ENCODE results near the gene SLC35E4. TPM values are rescaled to one million over a fixed set of nuclear protein-coding genes. Genes with fewer than 3 reads are reported as not detected.

SLC35E4 gene, protein sequence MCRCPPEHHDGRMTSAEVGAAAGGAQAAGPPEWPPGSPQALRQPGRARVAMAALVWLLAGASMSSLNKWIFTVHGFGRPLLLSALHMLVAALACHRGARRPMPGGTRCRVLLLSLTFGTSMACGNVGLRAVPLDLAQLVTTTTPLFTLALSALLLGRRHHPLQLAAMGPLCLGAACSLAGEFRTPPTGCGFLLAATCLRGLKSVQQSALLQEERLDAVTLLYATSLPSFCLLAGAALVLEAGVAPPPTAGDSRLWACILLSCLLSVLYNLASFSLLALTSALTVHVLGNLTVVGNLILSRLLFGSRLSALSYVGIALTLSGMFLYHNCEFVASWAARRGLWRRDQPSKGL
- total RNA-seq (2022; extraction: Qiagen RNA extraction) = 5.3 to 8.0 TPM (median 7.0 TPM) in 5 replicates

DNA sequence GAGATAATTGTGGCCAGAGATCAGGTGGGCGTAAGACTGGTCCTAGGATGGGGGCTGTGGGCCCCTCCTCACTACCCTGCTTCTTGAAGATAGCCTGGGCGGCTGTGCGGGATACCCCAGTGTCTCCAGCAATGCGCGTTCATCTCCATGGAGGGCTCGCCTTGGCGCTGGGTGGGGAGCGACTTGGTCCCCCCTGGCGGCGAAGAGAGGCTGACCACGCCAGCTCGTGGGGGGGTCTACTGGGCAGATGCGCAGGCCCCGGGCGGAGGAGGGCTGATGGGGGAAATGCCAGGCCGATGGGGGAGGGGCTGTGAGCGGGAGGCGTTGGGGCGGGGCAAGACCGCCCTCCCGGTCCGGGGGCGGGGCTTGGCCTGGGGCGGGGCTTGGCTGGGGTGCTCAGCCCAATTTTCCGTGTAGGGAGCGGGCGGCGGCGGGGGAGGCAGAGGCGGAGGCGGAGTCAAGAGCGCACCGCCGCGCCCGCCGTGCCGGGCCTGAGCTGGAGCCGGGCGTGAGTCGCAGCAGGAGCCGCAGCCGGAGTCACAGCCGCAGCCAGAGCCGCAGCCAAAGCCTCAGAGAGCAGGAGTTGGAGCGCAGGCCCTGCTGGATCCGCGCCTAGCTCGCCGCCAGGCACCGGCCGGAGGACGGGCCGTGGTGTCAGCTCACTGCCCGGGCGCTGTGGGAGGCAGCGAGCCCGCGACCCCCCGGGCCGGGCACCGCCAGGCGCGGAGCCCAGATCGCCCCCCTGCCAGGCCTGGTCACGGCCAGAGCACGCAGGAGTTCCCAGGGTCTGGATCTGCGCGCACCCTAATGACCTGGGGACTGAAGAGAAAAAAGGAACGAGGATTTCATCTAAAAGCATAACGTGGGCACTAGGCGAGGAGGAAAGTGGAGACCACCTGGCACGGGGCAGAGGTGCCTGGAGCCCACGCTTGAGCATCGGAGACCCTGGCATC is at the start of gene SLC35E4:
TSS of gene SLC35E4 (plus strand) at position 509 of the 953 bp plus-strand sequence. CDS start 670 bp downstream, outside the sequence.

DNA sequence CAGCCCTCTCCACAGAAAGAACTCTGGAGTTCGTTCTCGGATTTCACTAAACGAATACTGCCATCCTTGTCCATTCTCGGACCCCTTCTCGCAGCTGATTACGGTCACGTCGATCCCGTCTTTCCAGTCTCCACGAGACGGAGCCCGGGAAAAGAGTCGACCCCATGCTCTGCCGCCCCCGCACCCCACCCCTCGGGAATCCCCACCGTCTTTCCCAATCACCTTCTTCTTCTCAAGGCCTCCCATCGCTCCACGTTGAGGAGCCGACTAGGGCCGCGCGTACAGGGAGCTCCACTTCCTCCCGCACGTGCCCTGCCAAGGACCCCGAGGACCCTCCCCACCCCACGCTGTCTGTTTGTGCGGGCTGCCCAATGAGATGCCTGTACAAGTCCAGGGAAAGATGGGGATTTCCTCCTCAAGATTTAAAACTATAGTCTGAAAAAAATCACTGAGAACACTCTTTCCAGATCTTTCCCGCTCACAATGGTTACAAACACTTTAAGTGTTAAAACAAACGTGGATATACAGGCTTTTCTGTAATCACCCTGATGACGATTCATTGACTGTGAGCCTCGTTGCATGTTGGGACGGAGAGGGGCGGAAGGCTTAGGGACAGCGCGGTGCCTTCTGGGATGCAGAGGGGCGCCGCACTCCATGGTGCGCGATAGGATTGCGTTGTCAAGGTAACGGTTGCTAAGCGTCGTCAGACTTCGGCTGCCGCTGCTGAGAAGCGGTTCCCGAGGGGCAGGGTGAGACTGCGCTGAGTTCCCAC is 43.8 kb upstream of the SLC35E4 start, which contains the start of gene PES1:
TSS of gene PES1 (minus strand) at position 323 of the 772 bp plus-strand sequence. CDS start at position 246, 77 bp downstream.

DNA sequence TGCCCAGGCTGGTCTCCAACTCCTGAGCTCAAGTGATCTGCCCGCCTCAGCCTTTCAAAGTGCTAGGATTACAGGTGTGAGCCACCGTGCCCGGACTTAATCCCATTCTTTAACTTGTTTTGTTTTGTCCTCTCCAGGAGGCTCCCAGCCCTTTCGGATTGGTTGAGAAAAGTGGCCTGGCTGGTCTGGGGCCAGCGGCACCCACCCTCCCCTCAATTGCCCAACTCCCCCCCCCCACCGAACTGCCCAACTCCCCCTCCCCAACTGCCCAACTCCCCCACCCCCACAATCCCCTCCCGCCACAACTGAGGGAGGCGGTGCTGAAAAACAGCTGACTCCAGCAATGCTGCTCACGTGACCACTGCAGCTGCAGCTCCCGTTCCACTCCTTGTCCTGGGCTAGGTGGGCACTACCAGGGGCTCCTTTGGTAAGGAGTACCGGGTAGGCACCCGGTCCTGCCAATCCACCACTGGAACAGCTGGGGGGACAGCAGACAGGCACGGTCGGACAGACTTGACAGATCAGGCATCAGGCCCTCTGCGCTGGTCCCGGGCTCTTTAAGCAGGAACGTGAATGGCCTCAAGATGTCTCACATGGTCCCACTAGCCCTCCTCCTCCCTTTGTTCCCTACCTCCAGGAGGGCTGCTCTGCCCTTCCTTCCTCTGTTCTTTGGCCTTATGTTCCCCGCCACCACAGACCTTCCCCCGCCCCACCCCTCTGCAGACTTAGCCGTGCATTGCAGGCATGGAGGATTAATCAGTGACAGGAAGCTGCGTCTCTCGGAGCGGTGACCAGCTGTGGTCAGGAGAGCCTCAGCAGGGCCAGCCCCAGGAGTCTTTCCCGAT is 28.9 kb upstream of the SLC35E4 start, which contains the start of gene TCN2:
TSS of gene TCN2 (plus strand) at position 720 of the 845 bp plus-strand sequence. CDS start 158 bp downstream, outside the sequence.

DNA sequence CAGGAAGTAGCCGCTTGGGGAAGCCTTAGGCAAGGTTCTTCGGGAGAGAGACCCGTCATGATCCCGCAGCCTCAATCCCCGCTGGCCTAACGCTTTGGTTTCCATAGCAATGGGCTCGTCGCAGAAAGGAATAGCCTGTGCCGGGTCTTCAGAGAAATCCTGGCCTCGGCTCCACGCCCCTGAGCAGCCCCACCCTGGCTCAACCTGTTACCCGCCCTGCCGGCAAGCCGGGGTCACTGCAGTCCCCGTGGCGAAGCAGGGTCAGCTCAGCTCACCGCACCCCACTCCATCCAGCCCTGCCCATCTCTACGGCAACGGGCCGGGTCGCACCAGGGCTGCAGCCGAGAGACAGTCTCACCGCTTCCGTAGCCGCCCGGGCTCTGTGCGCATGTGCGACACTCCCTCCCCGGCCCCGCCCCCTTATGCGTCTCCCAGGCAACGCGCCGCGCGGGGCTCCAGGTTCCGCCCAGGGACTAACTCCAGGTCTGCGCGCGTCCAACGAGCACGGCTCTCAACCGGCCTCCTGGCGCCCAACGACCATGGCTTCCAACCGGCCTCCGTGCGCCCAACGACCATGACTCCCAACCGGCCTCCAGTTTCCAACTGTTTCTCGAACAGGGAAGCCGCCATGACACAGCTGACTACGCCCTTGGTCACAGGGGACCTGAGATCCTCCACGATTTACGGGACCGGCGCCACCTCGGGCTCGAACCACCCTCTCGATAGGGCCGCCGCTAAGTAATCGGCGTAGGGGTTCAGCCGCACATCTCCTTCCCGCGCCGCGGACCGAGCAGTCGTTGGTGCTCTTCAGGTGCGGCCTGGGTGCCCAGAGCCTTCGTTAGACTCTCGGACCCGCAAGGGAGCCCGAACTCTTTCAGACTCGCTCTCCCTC is 32.2 kb downstream of the SLC35E4 start, which contains the start of gene DUSP18:
TSS of gene DUSP18 (minus strand) at position 382 of the 892 bp plus-strand sequence. CDS start 3,872 bp downstream, outside the sequence.

DNA sequence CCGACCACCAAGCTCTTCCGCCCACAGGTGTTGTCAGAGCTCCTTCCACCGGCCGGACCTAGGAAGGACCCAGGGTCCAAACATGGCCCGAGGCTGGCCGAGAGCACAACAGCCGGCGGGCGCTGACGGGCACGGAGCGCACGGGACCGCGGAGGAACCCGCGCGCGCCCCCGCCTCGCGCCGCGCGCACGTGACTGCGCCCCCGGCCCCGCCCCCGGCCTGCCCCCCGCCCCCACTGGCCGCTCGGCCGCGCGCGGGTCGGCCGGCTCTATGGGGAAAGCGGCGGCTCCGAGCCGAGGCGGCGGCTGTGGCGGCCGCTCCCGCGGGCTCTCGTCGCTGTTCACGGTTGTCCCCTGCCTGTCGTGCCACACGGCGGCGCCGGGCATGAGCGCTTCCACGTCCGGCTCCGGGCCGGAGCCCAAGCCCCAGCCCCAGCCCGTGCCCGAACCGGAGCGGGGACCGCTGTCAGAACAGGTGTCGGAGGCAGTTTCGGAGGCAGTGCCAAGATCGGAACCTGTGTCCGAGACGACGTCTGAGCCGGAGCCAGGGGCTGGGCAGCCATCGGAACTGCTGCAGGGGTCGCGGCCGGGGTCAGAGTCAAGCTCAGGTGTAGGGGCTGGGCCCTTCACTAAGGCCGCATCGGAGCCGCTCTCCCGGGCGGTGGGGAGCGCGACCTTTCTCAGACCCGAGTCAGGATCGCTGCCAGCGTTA is 59.2 kb downstream of the SLC35E4 start, which contains the start of gene OSBP2:
TSS of gene OSBP2 (plus strand) at position 235 of the 711 bp plus-strand sequence. CDS start at position 271, 36 bp downstream.

Other genes starting within 250 kb of the SLC35E4 start
- 13.8 to 22.0 TPM (median 19.7 TPM) in 5 replicates for gene RNF215, start 248.4 kb upstream of the SLC35E4 start, total RNA-seq (2022; extraction: Qiagen RNA extraction)
- 25.7 to 46.7 TPM (median 42.7 TPM) in 5 replicates for gene SEC14L2, start 238.8 kb upstream of the SLC35E4 start, total RNA-seq (2022; extraction: Qiagen RNA extraction)
- gene MTFP1, start 210.0 kb upstream of the SLC35E4 start, total RNA-seq (2022; extraction: Qiagen RNA extraction) = 67.6 to 78.1 TPM (median 74.0 TPM) in 5 replicates
- gene SEC14L3, start 163.8 kb upstream of the SLC35E4 start, total RNA-seq (2022; extraction: Qiagen RNA extraction) = not detected in 5 replicates
- 4.4 to 6.7 TPM (median 5.9 TPM) in 5 replicates for gene SEC14L4, start 130.1 kb upstream of the SLC35E4 start, total RNA-seq (2022; extraction: Qiagen RNA extraction)
- gene SEC14L6, start 89.0 kb upstream of the SLC35E4 start, total RNA-seq (2022; extraction: Qiagen RNA extraction) = 0.03 TPM in 1 of 5 replicates, not detected in the others
- 6.1 to 10.2 TPM (median 9.2 TPM) in 5 replicates for gene GAL3ST1, start 61.1 kb upstream of the SLC35E4 start, total RNA-seq (2022; extraction: Qiagen RNA extraction)
- 108 to 118 TPM (median 111 TPM) in 5 replicates for gene PES1, start 43.9 kb upstream of the SLC35E4 start, total RNA-seq (2022; extraction: Qiagen RNA extraction)
- gene TCN2, start 28.6 kb upstream of the SLC35E4 start, total RNA-seq (2022; extraction: Qiagen RNA extraction) = 4.2 to 5.2 TPM (median 4.6 TPM) in 5 replicates
- gene DUSP18, start 32.1 kb downstream of the SLC35E4 start, total RNA-seq (2022; extraction: Qiagen RNA extraction) = 3.5 to 5.3 TPM (median 5.1 TPM) in 5 replicates
- 10.0 to 12.2 TPM (median 10.8 TPM) in 5 replicates for gene OSBP2, start 59.1 kb downstream of the SLC35E4 start, total RNA-seq (2022; extraction: Qiagen RNA extraction)